Neural cell (in vitro differentiated cells): ENCODE results near the gene PITX1. TPM values are rescaled to one million over a fixed set of nuclear protein-coding genes. Genes with fewer than 3 reads are reported as not detected.
"Not testable (repeated sequence)": the region's sequence is repeated elsewhere in the genome, so short reads cannot be mapped to it uniquely, and the experiment has no call there.

ENCODE experiments used
- H2AFZ ChIP-seq: fragments of 200-600, 300-800 bp; sonication (generic), shearing (Covaris generic); 2 replicates; pipeline ENCODE4 v1.6.0; 2014; ENCODE audit warnings: low read depth, mild to moderate bottlenecking, antibody characterized with exemption, low read length, moderate library complexity
- H3F3A ChIP-seq: fragments of 200-600 bp; shearing (Covaris generic); 2 replicates; pipeline ENCODE4 v1.6.1; 2016; ENCODE audit warnings: mild to moderate bottlenecking, moderate library complexity, mixed read lengths, antibody characterized with exemption, low read length; ENCODE audit not compliant: insufficient read depth, poor library complexity, severe bottlenecking
- H3K27ac ChIP-seq: fragments of 200-600, 300-800 bp; sonication (generic), shearing (Covaris generic); 2 replicates; pipeline ENCODE4 v1.5.1; 2014; ENCODE audit warnings: mild to moderate bottlenecking, low read length, moderate library complexity
- H3K27me3 ChIP-seq: fragments of 300-800, 200-600 bp; sonication (generic), shearing (Covaris generic); 2 replicates; pipeline ENCODE4 v1.6.0; 2014; ENCODE audit warnings: mild to moderate bottlenecking, low read depth, low read length, moderate library complexity; ENCODE audit not compliant: insufficient read depth
- H3K36me3 ChIP-seq: fragments of 300-800, 200-600 bp; sonication (generic), shearing (Covaris generic); 2 replicates; pipeline ENCODE4 v1.5.1; 2014; ENCODE audit warnings: mild to moderate bottlenecking, antibody characterized with exemption, low read length, moderate library complexity; ENCODE audit not compliant: insufficient read depth
- H3K4me2 ChIP-seq: fragments of 300-800, 200-600 bp; sonication (generic), shearing (Covaris generic); 2 replicates; pipeline ENCODE4 v1.6.0; 2014; ENCODE audit warnings: mild to moderate bottlenecking, low read length
- H3K4me3 ChIP-seq: fragments of 300-800, 200-600 bp; sonication (generic), shearing (Covaris generic); 2 replicates; pipeline ENCODE4 v1.5.1; 2014; ENCODE audit warnings: mild to moderate bottlenecking, low read length, moderate library complexity
- H3K79me2 ChIP-seq: fragments of 200-600 bp; shearing (Covaris generic); replicated peaks from 2 replicates; pipeline ENCODE4 v1.6.0; 2014; ENCODE audit warnings: mild to moderate bottlenecking, low read length, moderate library complexity; ENCODE audit not compliant: insufficient read depth
- H3K9ac ChIP-seq: fragments of 300-800, 200-600 bp; sonication (generic), shearing (Covaris generic); 2 replicates; pipeline ENCODE4 v1.6.1; 2016; ENCODE audit warnings: mild to moderate bottlenecking, low read length, mixed read lengths
- H3K9me2 ChIP-seq: fragments of 200-600 bp; shearing (Covaris generic); 2 replicates; pipeline ENCODE4 v1.6.1; 2016; ENCODE audit warnings: mild to moderate bottlenecking, low read length, mixed read lengths; ENCODE audit not compliant: insufficient read depth
- H3K9me3 ChIP-seq: fragments of 200-600, 300-800 bp; sonication (generic), shearing (Covaris generic); 2 replicates; pipeline ENCODE4 v1.6.1; 2016; ENCODE audit warnings: mild to moderate bottlenecking, mixed run types, low read length, moderate library complexity, mixed read lengths
- H4K20me1 ChIP-seq: fragments of 200-600 bp; shearing (Covaris generic); 2 replicates; pipeline ENCODE4 v1.6.1; 2016; ENCODE audit warnings: mild to moderate bottlenecking, mixed run types; ENCODE audit not compliant: insufficient read depth
- CTCF ChIP-seq: fragments of 450-650 bp; IDR thresholded peaks from 2 replicates; pipeline ENCODE4 v1.5.1; 2014; ENCODE audit warnings: antibody characterized with exemption, mild to moderate bottlenecking, moderate library complexity; ENCODE audit not compliant: poor library complexity, severe bottlenecking
- EP300 ChIP-seq: fragments of 450-650 bp; conservative IDR thresholded peaks from 2 replicates; pipeline ENCODE4 v1.6.1; 2014; ENCODE audit warnings: antibody characterized with exemption, mild to moderate bottlenecking, moderate library complexity; ENCODE audit not compliant: poor library complexity, severe bottlenecking
- EZH2 ChIP-seq: fragments of 200-600, 300-800 bp; shearing (Covaris generic), sonication (generic); IDR thresholded peaks from 2 replicates; pipeline ENCODE4 v1.6.1; 2014; ENCODE audit warnings: antibody characterized with exemption, low read length, borderline replicate concordance, mild to moderate bottlenecking; ENCODE audit not compliant: insufficient read depth, poor library complexity, severe bottlenecking
- MXI1 ChIP-seq: fragments of 450-650 bp; conservative IDR thresholded peaks from 2 replicates; pipeline ENCODE4 v1.6.1; 2014; ENCODE audit warnings: antibody characterized with exemption, mild to moderate bottlenecking; ENCODE audit not compliant: poor library complexity, severe bottlenecking
- POLR2AphosphoS5 ChIP-seq: IDR thresholded peaks from 2 replicates; pipeline ENCODE4 v1.6.1; 2012
- RAD21 ChIP-seq: fragments of 450-650 bp; conservative IDR thresholded peaks from 2 replicates; pipeline ENCODE4 v1.6.1; 2014; ENCODE audit warnings: antibody characterized with exemption, mild to moderate bottlenecking, moderate library complexity
- REST ChIP-seq: IDR thresholded peaks from 2 replicates; pipeline ENCODE4 v1.6.1; 2012; ENCODE audit warnings: borderline replicate concordance
- SMC3 ChIP-seq: fragments of 450-650 bp; conservative IDR thresholded peaks from 2 replicates; pipeline ENCODE4 v1.6.1; 2014; ENCODE audit warnings: antibody characterized with exemption, mild to moderate bottlenecking, moderate library complexity; ENCODE audit not compliant: poor library complexity
- TAF1 ChIP-seq: IDR thresholded peaks from 2 replicates; pipeline ENCODE4 v1.6.1; 2012; ENCODE audit warnings: low read depth
- polyA minus RNA-seq: library from RNA; depleted of rRNA, polyadenylated mRNA; stranded (reverse); fragments of >200 nt; gene quantifications from 2 replicates; pipeline ENCODE4 v1.2.3, GENCODE V29; 2014
- polyA plus RNA-seq: library from polyadenylated mRNA; depleted of rRNA; stranded (reverse); fragments of >200 nt; gene quantifications from 2 replicates; pipeline ENCODE4 v1.2.3, GENCODE V29; 2014

PITX1 gene
- polyA plus RNA-seq = 1.9 TPM in 1 of 2 replicates, not detected in the other
- polyA minus RNA-seq = not detected in 2 replicates

DNA sequence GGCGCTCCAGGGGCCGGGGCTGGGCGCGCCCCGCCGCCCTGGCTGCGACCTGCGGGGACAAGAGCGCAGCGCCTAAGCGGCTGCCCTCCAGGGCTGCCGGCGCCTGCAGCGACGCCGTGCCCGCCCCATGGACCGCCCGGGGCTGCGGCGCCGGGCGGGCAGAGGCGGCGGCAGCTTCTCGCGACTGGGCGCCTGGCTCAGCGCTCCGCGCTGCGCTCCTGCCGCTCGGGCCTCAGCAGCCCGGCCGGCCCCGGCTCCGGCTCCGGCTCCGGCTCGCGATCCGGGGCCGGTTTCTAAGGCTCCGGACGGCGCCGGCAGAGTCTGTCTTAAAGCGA lies at the start of gene PITX1:
PITX1 (minus strand) TSS at position 328 of the 335 bp plus-strand sequence. CDS start 347 bp downstream, outside the sequence.
- H3K9me2 ChIP-seq = no peaks in the 10 kb centered on the region
- H3K9me3 ChIP-seq = no peaks in the 10 kb centered on the region
- H3F3A ChIP-seq = no peaks in the 10 kb centered on the region
- no peaks in the 10 kb centered on the region for H3K36me3 ChIP-seq
- H3K27me3 ChIP-seq = peaks cover 98% of the 10 kb centered on the region
- H2AFZ ChIP-seq = no peak within 1 kb of the TSS
- H3K4me2 ChIP-seq = no peak within 1 kb of the TSS
- no peaks in the 10 kb centered on the region for H4K20me1 ChIP-seq
- H3K4me3 ChIP-seq = peak within 1 kb of the TSS; percentile 39
- TF ChIP-seq EZH2 (no peak), SMC3 (no peak), CTCF (no peak), MXI1 (no peak), RAD21 (no peak)
- no peak within 1 kb of the TSS for H3K9ac ChIP-seq
- H3K27ac ChIP-seq = no peak within 1 kb of the TSS
- H3K79me2 ChIP-seq = no peaks in the 10 kb centered on the region

DNA sequence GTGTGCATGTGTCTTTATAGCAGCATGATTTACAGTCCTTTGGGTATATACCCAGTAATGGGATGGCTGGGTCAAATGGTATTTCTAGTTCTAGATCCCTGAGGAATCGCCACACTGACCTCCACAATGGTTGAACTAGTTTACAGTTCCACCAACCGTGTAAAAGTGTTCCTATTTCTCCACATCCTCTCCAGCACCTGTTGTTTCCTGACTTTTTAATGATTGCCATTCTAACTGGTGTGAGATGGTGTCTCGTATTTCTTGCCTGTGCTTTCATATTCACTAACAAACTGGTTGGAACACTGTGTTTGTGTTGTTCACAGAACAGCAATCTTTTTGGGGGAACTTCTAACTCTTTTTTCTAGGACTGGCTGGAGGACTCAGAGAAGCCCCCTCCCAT lies 49.3 kb upstream of the PITX1 start:
- H4K20me1 ChIP-seq, H3K9ac ChIP-seq, H3K27me3 ChIP-seq, H3K4me3 ChIP-seq, H3K36me3 ChIP-seq, H3K4me2 ChIP-seq, H3F3A ChIP-seq, H3K79me2 ChIP-seq, H2AFZ ChIP-seq, H3K9me2 ChIP-seq, H3K27ac ChIP-seq, H3K9me3 ChIP-seq: not testable (repeated sequence)

GRCh38 chr5:135081240-135081639 lies 47.2 kb upstream of the PITX1 start:
- Histone ChIP-seq H3K9me2 (no peaks in the 10 kb centered on the region), H3K9ac (no peak overlapping the region), H3K27me3 (no peaks in the 10 kb centered on the region), H3K79me2 (no peaks in the 10 kb centered on the region), H3K36me3 (no peaks in the 10 kb centered on the region), H3K4me3 (no peak overlapping the region), H3K9me3 (peaks cover 5% of the 10 kb centered on the region), H3K27ac (no peak overlapping the region), H3K4me2 (no peak overlapping the region), H3F3A (no peaks in the 10 kb centered on the region), H2AFZ (no peak overlapping the region), H4K20me1 (no peaks in the 10 kb centered on the region)
- TF ChIP-seq SMC3 = no peak
- no peak for TF ChIP-seq EP300
- TF ChIP-seq CTCF = no peak
- no peak for TF ChIP-seq EZH2
- no peak for TF ChIP-seq RAD21
- TF ChIP-seq POLR2AphosphoS5 = no peak
- no peak for TF ChIP-seq REST
- no peak for TF ChIP-seq TAF1
- TF ChIP-seq MXI1 = no peak
